ENCODE data around the gene MAP3K4. TPM values are rescaled to one million over a fixed set of nuclear protein-coding genes. Genes with fewer than 3 reads are reported as not detected.

The MAP3K4 gene
- total RNA-seq, 1 experiment from 2014 or later = 37.1 TPM

DNA sequence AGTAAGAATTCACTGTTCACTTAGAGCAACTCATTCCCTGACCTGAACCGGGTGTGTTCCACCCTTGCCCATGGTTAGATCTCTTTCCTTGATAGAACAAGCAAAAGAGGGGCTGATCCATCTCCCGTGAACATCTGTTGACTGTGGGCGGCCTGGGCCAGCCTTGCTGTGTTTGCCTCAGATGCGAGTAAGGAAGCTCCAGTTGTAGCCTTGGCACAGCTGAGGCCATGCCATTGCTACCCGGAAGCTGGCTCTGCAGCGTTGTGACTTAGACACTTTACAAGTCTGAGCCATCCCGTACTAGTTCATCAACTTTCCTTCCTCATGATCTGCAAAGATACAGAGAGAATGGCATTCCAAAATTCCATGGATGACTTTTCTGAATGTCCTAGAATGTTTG is 139.0 kb downstream of the MAP3K4 start:
- Histone ChIP-seq H3K27me3 (replicated peaks; ENCODE audit: insufficient read depth, low read depth, low read length, poor library complexity) (no peaks in the 10 kb centered on the region), H3K4me3 (ENCODE audit: low read depth, low read length, poor library complexity, severe bottlenecking) (no peak overlapping the region), H3K9me3 (ENCODE audit: low read depth, low read length, poor library complexity, severe bottlenecking) (no peaks in the 10 kb centered on the region), H3K4me1 (ENCODE audit: insufficient read depth, low read length, poor library complexity, severe bottlenecking) (no peaks in the 10 kb centered on the region), H3K27ac (ENCODE audit: low read depth, low read length, poor library complexity, severe bottlenecking) (no peak overlapping the region), H3K36me3 (ENCODE audit: insufficient read depth, low read length, poor library complexity, severe bottlenecking) (peaks cover 7% of the 10 kb centered on the region)
- no TSS peak for BruUV-seq (replicated peaks)
- intact Hi-C loops (cut with micrococcal nuclease; ENCODE audit: unreplicated experiment) = no loop called here
- ChIA-PET CTCF (no interaction called here), POLR2A (ENCODE audit: low non-redundant PET) (no interaction called here)
- no peak for TF ChIP-seq EZH2 (IDR thresholded peaks at IDR 0.05; ENCODE audit: borderline replicate concordance, low read depth, low read length, poor library complexity, severe bottlenecking)
- TF ChIP-seq, protein P1, sequence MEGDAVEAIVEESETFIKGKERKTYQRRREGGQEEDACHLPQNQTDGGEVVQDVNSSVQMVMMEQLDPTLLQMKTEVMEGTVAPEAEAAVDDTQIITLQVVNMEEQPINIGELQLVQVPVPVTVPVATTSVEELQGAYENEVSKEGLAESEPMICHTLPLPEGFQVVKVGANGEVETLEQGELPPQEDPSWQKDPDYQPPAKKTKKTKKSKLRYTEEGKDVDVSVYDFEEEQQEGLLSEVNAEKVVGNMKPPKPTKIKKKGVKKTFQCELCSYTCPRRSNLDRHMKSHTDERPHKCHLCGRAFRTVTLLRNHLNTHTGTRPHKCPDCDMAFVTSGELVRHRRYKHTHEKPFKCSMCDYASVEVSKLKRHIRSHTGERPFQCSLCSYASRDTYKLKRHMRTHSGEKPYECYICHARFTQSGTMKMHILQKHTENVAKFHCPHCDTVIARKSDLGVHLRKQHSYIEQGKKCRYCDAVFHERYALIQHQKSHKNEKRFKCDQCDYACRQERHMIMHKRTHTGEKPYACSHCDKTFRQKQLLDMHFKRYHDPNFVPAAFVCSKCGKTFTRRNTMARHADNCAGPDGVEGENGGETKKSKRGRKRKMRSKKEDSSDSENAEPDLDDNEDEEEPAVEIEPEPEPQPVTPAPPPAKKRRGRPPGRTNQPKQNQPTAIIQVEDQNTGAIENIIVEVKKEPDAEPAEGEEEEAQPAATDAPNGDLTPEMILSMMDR (conservative IDR thresholded peaks at IDR 0.05; ENCODE audit: low read depth, low read length) = no peak
- DNase-seq (ENCODE audit: low spot score) = no peak

DNA sequence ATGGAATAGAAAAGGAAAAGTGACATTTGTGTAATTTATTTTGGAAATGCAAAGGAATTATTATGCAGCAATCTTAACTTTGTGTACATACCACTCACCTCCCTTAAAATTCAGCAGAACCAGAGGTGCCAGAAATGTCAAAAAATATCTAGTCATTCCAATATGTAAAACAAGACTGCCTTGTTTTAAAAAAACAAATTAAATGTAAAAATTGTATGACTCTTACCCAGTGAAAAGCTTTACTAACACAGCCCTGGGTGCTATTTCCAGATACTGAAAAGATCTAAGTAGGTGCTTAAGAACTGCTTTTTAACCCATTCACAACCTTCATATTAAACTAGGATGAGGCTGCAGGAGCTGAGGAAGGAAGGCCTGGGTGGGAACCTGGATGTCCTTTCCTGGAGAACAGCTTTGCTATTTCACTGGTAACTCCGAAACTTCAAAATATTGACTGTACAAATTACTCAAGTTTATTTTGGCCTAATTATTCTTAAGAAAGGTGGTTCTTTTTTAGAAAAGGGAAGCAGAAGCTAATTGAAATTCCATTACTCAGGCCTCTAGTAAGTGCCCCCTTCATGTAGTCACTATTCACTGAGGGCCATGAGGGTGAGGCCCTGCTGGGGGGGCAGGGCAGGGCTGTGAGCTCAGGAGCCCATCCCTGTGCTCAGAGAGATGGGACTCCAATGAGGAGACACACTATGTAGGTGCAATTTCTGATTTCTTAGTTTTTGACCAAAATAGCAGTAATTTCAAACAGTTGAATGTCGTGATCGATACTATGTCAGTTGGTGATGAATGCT is 139.6 kb downstream of the MAP3K4 start:
- no TSS peak for BruUV-seq (replicated peaks)
- Histone ChIP-seq H3K27ac (ENCODE audit: low read depth, low read length, poor library complexity, severe bottlenecking) (no peak overlapping the region), H3K36me3 (ENCODE audit: insufficient read depth, low read length, poor library complexity, severe bottlenecking) (peaks cover 7% of the 10 kb centered on the region), H3K27me3 (replicated peaks; ENCODE audit: insufficient read depth, low read depth, low read length, poor library complexity) (no peaks in the 10 kb centered on the region), H3K4me3 (ENCODE audit: low read depth, low read length, poor library complexity, severe bottlenecking) (no peak overlapping the region), H3K4me1 (ENCODE audit: insufficient read depth, low read length, poor library complexity, severe bottlenecking) (no peaks in the 10 kb centered on the region), H3K9me3 (ENCODE audit: low read depth, low read length, poor library complexity, severe bottlenecking) (no peaks in the 10 kb centered on the region)
- no peak for DNase-seq (ENCODE audit: low spot score)
- TF ChIP-seq, protein P1 (conservative IDR thresholded peaks at IDR 0.05; ENCODE audit: low read depth, low read length) = no peak
- no peak for TF ChIP-seq EZH2 (IDR thresholded peaks at IDR 0.05; ENCODE audit: borderline replicate concordance, low read depth, low read length, poor library complexity, severe bottlenecking)
- ChIA-PET POLR2A (ENCODE audit: low non-redundant PET) (no interaction called here), CTCF (no interaction called here)
- intact Hi-C loops (cut with micrococcal nuclease; ENCODE audit: unreplicated experiment) = no loop called here

DNA sequence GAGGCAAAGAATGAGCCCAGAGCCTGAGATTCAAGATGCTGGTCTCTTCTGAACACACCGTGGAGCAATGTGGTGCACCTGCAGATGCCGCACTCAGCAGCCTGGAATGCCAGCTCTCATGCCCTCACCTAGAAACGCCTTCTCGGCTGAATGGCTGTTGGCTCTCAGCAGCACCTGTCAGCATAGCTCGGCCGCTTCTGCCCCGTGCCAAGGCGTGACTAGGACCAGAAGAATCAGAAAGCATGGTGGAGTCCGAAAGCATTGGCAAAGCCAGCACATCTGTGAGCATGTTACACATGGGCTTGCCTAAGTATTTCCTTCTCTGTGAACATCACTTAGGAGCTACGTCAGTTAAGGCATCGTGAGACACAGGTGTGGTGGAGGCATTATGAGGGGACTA is 140.8 kb downstream of the MAP3K4 start:
- no peak for DNase-seq (ENCODE audit: low spot score)
- Histone ChIP-seq H3K4me3 (ENCODE audit: low read depth, low read length, poor library complexity, severe bottlenecking) (no peak overlapping the region), H3K4me1 (ENCODE audit: insufficient read depth, low read length, poor library complexity, severe bottlenecking) (no peaks in the 10 kb centered on the region), H3K9me3 (ENCODE audit: low read depth, low read length, poor library complexity, severe bottlenecking) (no peaks in the 10 kb centered on the region), H3K36me3 (ENCODE audit: insufficient read depth, low read length, poor library complexity, severe bottlenecking) (peaks cover 7% of the 10 kb centered on the region), H3K27ac (ENCODE audit: low read depth, low read length, poor library complexity, severe bottlenecking) (no peak overlapping the region), H3K27me3 (replicated peaks; ENCODE audit: insufficient read depth, low read depth, low read length, poor library complexity) (no peaks in the 10 kb centered on the region)
- no TSS peak for BruUV-seq (replicated peaks)
- ChIA-PET CTCF (no interaction called here), POLR2A (ENCODE audit: low non-redundant PET) (no interaction called here)
- TF ChIP-seq, protein P1 (conservative IDR thresholded peaks at IDR 0.05; ENCODE audit: low read depth, low read length) = no peak
- TF ChIP-seq EZH2 (IDR thresholded peaks at IDR 0.05; ENCODE audit: borderline replicate concordance, low read depth, low read length, poor library complexity, severe bottlenecking) = no peak
- intact Hi-C loops (cut with micrococcal nuclease; ENCODE audit: unreplicated experiment) = no loop called here

Measured in A673 (cell line).